Measurements from ENCODE around the gene ELOVL5. TPM values are rescaled to one million over a fixed set of nuclear protein-coding genes. Genes with fewer than 3 reads are reported as not detected.
A peak's percentile ranks its signal among the peaks of the same experiment; 100 is the strongest.

ELOVL5 gene
- total RNA-seq, 1 experiment from 2014 or later: 121 TPM

GRCh38 chr6:53357576-53358360, 9.0 kb upstream of the ELOVL5 start:
- H4K20me1 ChIP-seq (ENCODE audit: control insufficient read depth, insufficient read depth, insufficient read length): no peaks in the 10 kb centered on the region
- no peak for DNase-seq
- H3K79me2 ChIP-seq (ENCODE audit: insufficient read depth, low read length): no peaks in the 10 kb centered on the region
- no CpG with 5 or more reads among the region's 7 CpGs for WGBS (ENCODE audit: extremely low coverage, insufficient read length, low lambda C conversion rate)
- H2AFZ ChIP-seq (ENCODE audit: low read length): no peak overlapping the region
- no peaks in the 10 kb centered on the region for H3K27me3 ChIP-seq (ENCODE audit: insufficient read depth, low read length)
- peaks cover under 1 to 3% of the 10 kb centered on the region in 2 experiments; a peak in 4 of 5 replicates for H3K9me3 Mint-ChIP-seq
- H3K27ac ChIP-seq (ENCODE audit: insufficient read length, low read depth, low read length): no peak overlapping the region
- H3T11ph ChIP-seq (ENCODE audit: low read length): no peak overlapping the region
- H3K4me2 ChIP-seq (ENCODE audit: insufficient read depth, insufficient read length, low read length): no peak overlapping the region
- H3K56ac ChIP-seq (ENCODE audit: insufficient read length, low read depth, low read length): no peak overlapping the region
- H4K5ac ChIP-seq (ENCODE audit: insufficient read length, low read depth, low read length): no peak overlapping the region
- no peak overlapping the region for H2BK20ac ChIP-seq (ENCODE audit: low read depth, low read length, poor library complexity, severe bottlenecking)
- H3K9me3 ChIP-seq (ENCODE audit: control insufficient read depth, low read depth, low read length): no peaks in the 10 kb centered on the region
- H3K14ac ChIP-seq (ENCODE audit: insufficient read depth, low read length): no peak overlapping the region
- no peak overlapping the region for H2BK5ac ChIP-seq (ENCODE audit: insufficient read length, low read length)
- H2AK5ac ChIP-seq (ENCODE audit: insufficient read length, low read length): no peak overlapping the region
- H2BK15ac ChIP-seq (ENCODE audit: low read depth, low read length): no peak overlapping the region
- H3K9ac ChIP-seq (ENCODE audit: extremely low read depth, insufficient read length, low read length): no peak overlapping the region
- H3K23me2 ChIP-seq (ENCODE audit: insufficient read length, low read depth, low read length, poor library complexity, severe bottlenecking): peaks cover 3% of the 10 kb centered on the region
- H3K4me1 Mint-ChIP-seq: peaks cover 23% of the 10 kb centered on the region in 2 experiments
- no peak overlapping the region for H2BK120ac ChIP-seq (ENCODE audit: low read depth, low read length, poor library complexity, severe bottlenecking)
- peaks cover 31% of the 10 kb centered on the region for H3K27me3 Mint-ChIP-seq (ENCODE audit: low read depth)
- H3K27ac Mint-ChIP-seq: no peak overlapping the region
- H3K4me3 Mint-ChIP-seq: 0 out of 5 replicates have a peak overlapping the region, but pooled peaks of 1 of the 2 experiments have one; percentile 10
- TF ChIP-seq CTCF (conservative IDR thresholded peaks at IDR 0.05): no peak
- H4K91ac ChIP-seq (ENCODE audit: insufficient read length, low read depth, low read length): no peak overlapping the region
- H4K8ac ChIP-seq (replicated peaks; ENCODE audit: insufficient read length, low read depth, low read length): no peak overlapping the region
- H3K4ac ChIP-seq (ENCODE audit: low read depth, low read length): no peak overlapping the region
- no peak overlapping the region for H3K18ac ChIP-seq (ENCODE audit: insufficient read length, low read depth, low read length)
- H3K79me1 ChIP-seq (ENCODE audit: insufficient read depth, low read depth, low read length, poor library complexity, severe bottlenecking): no peaks in the 10 kb centered on the region
- H3K4me1 ChIP-seq (ENCODE audit: insufficient read depth, low read length): peaks cover 3% of the 10 kb centered on the region; the same call in 1 of the 2 replicates
- H2BK12ac ChIP-seq (ENCODE audit: insufficient read length, low read depth, low read length): no peak overlapping the region
- H3K23ac ChIP-seq (ENCODE audit: insufficient read length, low read depth, low read length): no peak overlapping the region
- peaks cover 0 to 1% (median 0%) of the 10 kb centered on the region in 3 experiments; a peak in 1 of 7 replicates for H3K36me3 Mint-ChIP-seq (ENCODE audit: insufficient read depth in 1 of 3, low read depth in 3 of 3)

All from H9 (cell line).